Measurements from ENCODE around the gene SH2D2A.

Gene SH2D2A

GRCh38 chr1:156836041-156836654, 19.5 kb upstream of the SH2D2A start:
- Histone ChIP-seq H3K36me3 (ENCODE audit: insufficient read depth, low read length) (no peaks in the 10 kb centered on the region), H3K9ac (ENCODE audit: low read length) (no peak overlapping the region), H3K27me3 (ENCODE audit: insufficient read depth, low read length) (peaks cover 5% of the 10 kb centered on the region; the same call in 1 of the 2 replicates), H3K9me3 (ENCODE audit: low read length) (no peaks in the 10 kb centered on the region), H3K79me2 (ENCODE audit: insufficient read depth, low read length) (no peaks in the 10 kb centered on the region), H3K27ac (ENCODE audit: low read depth, low read length, poor library complexity, severe bottlenecking) (no peak overlapping the region), H2AFZ (ENCODE audit: low read length) (no peak overlapping the region), H3K4me1 (ENCODE audit: insufficient read depth, low read length, severe bottlenecking) (no peaks in the 10 kb centered on the region), H3F3A (ENCODE audit: insufficient read depth, low read length) (no peaks in the 10 kb centered on the region), H3K4me2 (ENCODE audit: low read length) (no peak overlapping the region), H4K20me1 (ENCODE audit: insufficient read depth, low read length) (no peaks in the 10 kb centered on the region), H3K4me3 (ENCODE audit: low read depth, low read length, poor library complexity, severe bottlenecking) (no peak overlapping the region), H3K9me2 (ENCODE audit: low read depth, low read length) (no peaks in the 10 kb centered on the region)
- TF ChIP-seq CTCF (IDR thresholded peaks at IDR 0.05; ENCODE audit: low read length) (no peak), EZH2 (IDR thresholded peaks at IDR 0.05; ENCODE audit: borderline replicate concordance, low read length) (no peak)

- no peak overlapping the region for H3K27ac ChIP-seq (ENCODE audit: low read depth, low read length, poor library complexity, severe bottlenecking)
- H3K27me3 ChIP-seq (ENCODE audit: insufficient read depth, low read length): peaks cover 5% of the 10 kb centered on the region; the same call in 1 of the 2 replicates
- no peak overlapping the region for H3K9ac ChIP-seq (ENCODE audit: low read length)
- TF ChIP-seq EZH2 (IDR thresholded peaks at IDR 0.05; ENCODE audit: borderline replicate concordance, low read length): no peak
- TF ChIP-seq CTCF (IDR thresholded peaks at IDR 0.05; ENCODE audit: low read length): no peak
- no peak overlapping the region for H3K4me2 ChIP-seq (ENCODE audit: low read length)
- no peaks in the 10 kb centered on the region for H4K20me1 ChIP-seq (ENCODE audit: insufficient read depth, low read length)
- no peaks in the 10 kb centered on the region for H3K9me3 ChIP-seq (ENCODE audit: low read length)
- H3K36me3 ChIP-seq (ENCODE audit: insufficient read depth, low read length): no peaks in the 10 kb centered on the region
- no peaks in the 10 kb centered on the region for H3K79me2 ChIP-seq (ENCODE audit: insufficient read depth, low read length)
- H3K4me1 ChIP-seq (ENCODE audit: insufficient read depth, low read length, severe bottlenecking): no peaks in the 10 kb centered on the region
- no peak overlapping the region for H3K4me3 ChIP-seq (ENCODE audit: low read depth, low read length, poor library complexity, severe bottlenecking)
- no peaks in the 10 kb centered on the region for H3F3A ChIP-seq (ENCODE audit: insufficient read depth, low read length)
- no peaks in the 10 kb centered on the region for H3K9me2 ChIP-seq (ENCODE audit: low read depth, low read length)
- H2AFZ ChIP-seq (ENCODE audit: low read length): no peak overlapping the region
These were observed 17.7 kb upstream of the SH2D2A start for GRCh38 chr1:156834322-156834721.

GRCh38 chr1:156833603-156834002, 17.0 kb upstream of the SH2D2A start:
- H3K9me2 ChIP-seq (ENCODE audit: low read depth, low read length): no peaks in the 10 kb centered on the region
- no peaks in the 10 kb centered on the region for H3K36me3 ChIP-seq (ENCODE audit: insufficient read depth, low read length)
- H3K4me3 ChIP-seq (ENCODE audit: low read depth, low read length, poor library complexity, severe bottlenecking): no peak overlapping the region
- H3K4me1 ChIP-seq (ENCODE audit: insufficient read depth, low read length, severe bottlenecking): no peaks in the 10 kb centered on the region
- no peaks in the 10 kb centered on the region for H3K79me2 ChIP-seq (ENCODE audit: insufficient read depth, low read length)
- no peaks in the 10 kb centered on the region for H3F3A ChIP-seq (ENCODE audit: insufficient read depth, low read length)
- H3K4me2 ChIP-seq (ENCODE audit: low read length): no peak overlapping the region
- no peaks in the 10 kb centered on the region for H3K9me3 ChIP-seq (ENCODE audit: low read length)
- no peaks in the 10 kb centered on the region for H4K20me1 ChIP-seq (ENCODE audit: insufficient read depth, low read length)
- peaks cover 5% of the 10 kb centered on the region; the same call in 1 of the 2 replicates for H3K27me3 ChIP-seq (ENCODE audit: insufficient read depth, low read length)
- TF ChIP-seq EZH2 (IDR thresholded peaks at IDR 0.05; ENCODE audit: borderline replicate concordance, low read length) (no peak), CTCF (IDR thresholded peaks at IDR 0.05; ENCODE audit: low read length) (no peak)
- H3K9ac ChIP-seq (ENCODE audit: low read length): no peak overlapping the region
- no peak overlapping the region for H2AFZ ChIP-seq (ENCODE audit: low read length)
- H3K27ac ChIP-seq (ENCODE audit: low read depth, low read length, poor library complexity, severe bottlenecking): no peak overlapping the region
